GM21360 (cell line): Measurements from ENCODE around the gene SEC24C.
"Not testable (repeated sequence)": the region's sequence is repeated elsewhere in the genome, so short reads cannot be mapped to it uniquely, and the experiment has no call there.

Experiments used
- ATAC-seq: cut with Tn5 transposase; IDR thresholded peaks from one replicate; pipeline ENCODE4 v1.9.1; 2021; ENCODE audit warnings: mild to moderate bottlenecking, moderate library complexity; ENCODE audit not compliant: unreplicated experiment

SEC24C gene, protein sequence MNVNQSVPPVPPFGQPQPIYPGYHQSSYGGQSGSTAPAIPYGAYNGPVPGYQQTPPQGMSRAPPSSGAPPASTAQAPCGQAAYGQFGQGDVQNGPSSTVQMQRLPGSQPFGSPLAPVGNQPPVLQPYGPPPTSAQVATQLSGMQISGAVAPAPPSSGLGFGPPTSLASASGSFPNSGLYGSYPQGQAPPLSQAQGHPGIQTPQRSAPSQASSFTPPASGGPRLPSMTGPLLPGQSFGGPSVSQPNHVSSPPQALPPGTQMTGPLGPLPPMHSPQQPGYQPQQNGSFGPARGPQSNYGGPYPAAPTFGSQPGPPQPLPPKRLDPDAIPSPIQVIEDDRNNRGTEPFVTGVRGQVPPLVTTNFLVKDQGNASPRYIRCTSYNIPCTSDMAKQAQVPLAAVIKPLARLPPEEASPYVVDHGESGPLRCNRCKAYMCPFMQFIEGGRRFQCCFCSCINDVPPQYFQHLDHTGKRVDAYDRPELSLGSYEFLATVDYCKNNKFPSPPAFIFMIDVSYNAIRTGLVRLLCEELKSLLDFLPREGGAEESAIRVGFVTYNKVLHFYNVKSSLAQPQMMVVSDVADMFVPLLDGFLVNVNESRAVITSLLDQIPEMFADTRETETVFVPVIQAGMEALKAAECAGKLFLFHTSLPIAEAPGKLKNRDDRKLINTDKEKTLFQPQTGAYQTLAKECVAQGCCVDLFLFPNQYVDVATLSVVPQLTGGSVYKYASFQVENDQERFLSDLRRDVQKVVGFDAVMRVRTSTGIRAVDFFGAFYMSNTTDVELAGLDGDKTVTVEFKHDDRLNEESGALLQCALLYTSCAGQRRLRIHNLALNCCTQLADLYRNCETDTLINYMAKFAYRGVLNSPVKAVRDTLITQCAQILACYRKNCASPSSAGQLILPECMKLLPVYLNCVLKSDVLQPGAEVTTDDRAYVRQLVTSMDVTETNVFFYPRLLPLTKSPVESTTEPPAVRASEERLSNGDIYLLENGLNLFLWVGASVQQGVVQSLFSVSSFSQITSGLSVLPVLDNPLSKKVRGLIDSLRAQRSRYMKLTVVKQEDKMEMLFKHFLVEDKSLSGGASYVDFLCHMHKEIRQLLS

DNA sequence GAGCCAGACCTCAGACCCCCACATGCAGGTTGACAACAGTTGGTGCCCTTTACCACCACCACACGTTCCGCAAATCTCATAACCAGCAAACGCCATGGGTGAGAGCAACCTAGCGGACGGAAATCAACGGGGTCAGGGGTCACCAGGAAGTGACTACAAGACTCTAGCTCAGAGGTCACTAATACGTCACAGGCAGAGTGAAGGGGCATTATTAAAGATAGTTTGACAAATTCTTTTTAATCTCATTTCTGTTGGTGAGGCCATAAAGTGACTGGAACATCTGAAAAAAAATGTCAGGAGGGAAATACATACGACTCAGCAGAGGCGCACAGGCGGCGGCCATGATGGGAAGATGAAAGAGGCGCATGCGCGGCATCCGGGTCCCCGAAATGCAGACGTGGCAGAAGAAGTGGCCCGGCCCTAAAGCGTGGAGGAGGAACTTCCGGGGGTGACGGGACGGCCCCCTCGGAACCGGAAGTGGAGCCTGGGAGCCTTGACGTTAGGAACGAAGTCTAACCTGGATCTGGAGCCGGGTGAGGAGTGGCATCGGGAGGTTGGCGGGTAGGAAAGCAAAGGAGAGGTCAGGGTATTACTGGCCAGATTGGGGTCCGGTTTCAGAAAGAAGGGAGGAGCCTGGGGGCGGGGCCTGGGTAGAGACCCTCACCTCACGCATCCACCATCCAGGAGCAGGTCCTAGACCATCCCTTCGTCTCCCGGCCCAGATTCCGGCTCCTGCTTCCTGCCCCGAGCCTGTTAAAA, at the start of gene SEC24C:
SEC24C (plus strand) TSS at position 468 of the 759 bp plus-strand sequence. CDS start 2,461 bp downstream, outside the sequence.
- peak; percentile 80 for ATAC-seq

DNA sequence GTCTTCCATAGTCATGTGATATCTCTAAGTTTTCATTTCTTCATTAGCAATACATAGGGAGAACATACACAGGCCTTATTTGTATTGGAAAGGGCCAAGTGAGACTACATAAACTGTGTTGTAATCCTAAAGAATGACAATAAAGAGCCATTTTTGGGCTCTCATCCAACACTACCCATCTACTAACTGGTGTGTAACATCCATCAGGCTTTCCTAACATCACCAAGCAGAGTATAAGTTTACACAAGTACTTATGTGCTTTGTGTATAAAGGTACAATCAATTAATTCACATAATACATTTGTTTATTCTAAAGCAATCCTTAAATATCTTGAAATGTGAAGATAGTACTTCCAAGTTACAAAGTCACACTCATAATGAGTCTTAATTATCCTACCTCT, 48.9 kb upstream of the SEC24C start:
- not testable (repeated sequence) for ATAC-seq

DNA sequence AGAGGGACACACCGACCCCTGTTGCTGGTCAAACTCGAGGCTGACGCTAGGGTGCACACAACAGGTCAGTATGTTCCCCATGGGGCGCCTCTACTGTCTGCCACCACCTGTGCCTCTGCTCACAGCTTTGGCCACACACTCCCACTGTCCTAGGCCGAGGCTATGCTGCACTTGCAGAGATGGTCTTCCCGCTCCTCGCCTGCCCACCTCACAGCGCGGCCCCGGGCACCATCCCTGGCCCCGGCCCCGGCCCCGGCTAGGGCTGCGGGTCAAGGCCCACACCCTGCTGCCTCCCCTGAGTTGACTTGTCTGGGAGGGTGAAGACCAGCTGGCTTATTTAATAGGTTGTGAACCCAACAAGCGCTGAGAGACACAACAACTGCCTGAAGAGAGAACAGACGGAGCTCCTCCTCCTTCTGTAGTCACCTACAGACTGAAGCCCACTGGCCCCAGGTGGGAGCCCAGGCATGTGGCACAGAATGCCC, 46.5 kb upstream of the SEC24C start, which contains the start of gene AGAP5:
AGAP5 (minus strand) TSS at position 435 of the 485 bp plus-strand sequence; CDS start at position 81, 354 bp downstream.
- not testable (repeated sequence) for ATAC-seq

DNA sequence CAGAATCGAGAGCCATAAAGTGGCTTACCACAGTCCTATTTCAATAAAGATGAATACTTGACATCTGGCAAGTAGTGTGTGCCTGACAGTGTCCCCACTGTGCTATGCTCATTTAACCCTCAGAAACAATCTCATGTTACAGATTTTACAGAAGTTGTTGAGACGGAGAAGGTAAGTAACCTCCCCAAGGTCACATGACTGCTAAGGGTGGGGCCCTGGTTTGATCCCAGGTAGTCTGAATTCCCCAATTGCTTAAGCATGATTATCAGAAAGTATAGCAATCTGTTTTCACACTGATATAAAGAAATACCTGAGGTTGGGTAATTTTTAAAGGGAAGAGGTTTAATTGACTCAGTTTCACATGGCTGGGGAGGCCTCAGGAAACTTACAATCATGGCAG, 45.4 kb upstream of the SEC24C start:
- ATAC-seq, result not testable (repeated sequence)

DNA sequence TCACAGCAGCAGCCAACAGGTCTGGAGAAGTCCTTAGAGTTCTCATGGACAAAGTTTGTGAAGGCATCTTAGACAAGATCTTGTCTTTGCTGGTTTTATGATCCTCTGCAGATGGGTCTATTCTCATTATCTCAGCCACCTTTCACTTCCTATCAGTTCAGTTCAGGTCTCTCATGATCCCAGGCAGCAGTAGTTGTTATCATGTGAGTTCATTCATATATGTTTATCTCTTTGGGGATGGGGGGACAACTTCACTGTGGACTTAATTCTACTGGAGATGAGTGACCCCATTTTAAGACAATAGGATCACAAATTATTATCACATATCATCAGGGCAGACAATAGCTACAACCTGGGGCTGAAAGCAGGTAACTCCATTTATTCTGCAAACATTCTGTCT, 40.2 kb upstream of the SEC24C start:
- not testable (repeated sequence) for ATAC-seq

DNA sequence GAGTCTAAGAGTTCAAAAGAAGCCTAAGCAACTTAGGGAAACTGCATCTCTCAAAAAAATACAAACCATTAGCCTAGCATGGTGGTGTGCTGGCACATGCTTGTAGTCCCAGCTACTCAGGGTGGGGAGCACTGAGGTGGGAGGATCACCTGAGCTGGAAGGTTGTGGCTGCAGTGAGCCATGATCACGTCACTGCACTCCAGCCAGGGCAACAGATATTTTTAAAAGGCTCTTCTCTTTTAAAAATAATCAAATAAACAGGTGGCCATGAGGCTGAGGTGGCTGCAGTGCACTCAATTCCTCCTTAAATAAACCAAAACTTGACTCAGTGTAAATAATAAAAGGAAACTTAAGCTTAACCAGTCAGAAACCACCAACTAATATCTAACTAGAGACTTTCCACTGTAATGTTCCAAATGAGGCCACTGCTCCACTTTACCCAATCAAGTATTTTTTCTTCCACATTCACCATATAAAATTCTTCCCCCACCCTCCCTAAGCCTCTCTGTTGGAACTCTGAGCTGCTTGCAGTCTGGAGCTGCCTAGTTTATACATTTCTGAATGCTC, 38.6 kb upstream of the SEC24C start:
- not testable (repeated sequence) for ATAC-seq

DNA sequence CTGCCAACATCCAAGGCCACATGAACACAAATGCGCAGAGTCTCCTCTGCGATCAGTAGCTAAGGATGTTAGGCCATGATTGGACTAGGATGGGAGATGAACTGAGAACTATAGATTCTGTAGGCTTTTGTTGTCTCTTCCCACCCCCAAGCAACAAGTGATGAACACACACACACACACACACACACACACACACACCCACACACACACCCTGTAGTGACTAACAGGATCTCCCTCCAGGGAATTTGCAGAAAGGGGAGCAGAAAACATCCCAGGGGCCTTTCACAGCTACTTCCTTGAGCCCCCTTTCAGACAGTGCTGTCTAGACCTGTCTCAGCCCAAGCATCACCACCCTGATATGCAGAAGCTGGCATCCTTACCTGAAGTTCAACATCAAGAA, 37.7 kb upstream of the SEC24C start:
- not testable (repeated sequence) for ATAC-seq

DNA sequence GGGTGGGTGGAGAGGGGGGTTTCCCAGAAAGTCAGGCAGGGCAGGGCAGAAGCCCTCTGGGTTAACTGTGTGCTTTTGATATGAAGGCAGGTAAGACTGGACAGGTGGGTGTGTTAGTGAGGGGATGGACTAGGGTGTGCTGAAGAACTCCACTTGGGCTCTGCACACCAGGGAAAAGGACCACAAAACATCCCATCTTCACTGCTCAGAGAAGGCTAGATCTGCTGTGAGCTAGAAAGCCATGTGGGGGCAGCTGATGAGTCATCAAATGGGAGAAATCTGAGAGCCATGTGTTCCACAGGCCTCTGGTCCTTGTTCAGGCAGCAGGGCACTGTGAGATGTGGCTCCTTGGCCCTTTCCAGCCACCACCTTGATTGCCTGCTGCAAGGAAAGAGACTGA, 36.5 kb upstream of the SEC24C start:
- ATAC-seq, result not testable (repeated sequence)

DNA sequence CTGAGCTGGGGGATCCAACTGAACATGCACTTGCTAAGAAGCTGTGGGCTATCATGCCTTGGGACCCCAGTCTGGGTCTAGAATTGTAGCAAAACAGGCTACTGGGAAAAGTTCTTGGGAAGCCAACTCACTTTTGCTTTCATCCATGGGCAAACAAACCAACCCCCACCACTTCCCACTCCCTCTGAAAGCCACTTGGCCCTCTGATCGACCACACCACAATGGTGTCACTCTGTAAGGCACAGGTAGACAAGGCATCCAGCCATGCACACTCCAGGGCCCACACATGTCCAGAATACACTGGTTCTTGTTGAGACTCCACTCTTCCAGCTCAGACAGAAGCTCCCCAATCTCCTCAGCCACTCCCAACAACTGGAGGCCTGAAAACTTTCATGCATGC, 36.0 kb upstream of the SEC24C start:
- ATAC-seq, result not testable (repeated sequence)

DNA sequence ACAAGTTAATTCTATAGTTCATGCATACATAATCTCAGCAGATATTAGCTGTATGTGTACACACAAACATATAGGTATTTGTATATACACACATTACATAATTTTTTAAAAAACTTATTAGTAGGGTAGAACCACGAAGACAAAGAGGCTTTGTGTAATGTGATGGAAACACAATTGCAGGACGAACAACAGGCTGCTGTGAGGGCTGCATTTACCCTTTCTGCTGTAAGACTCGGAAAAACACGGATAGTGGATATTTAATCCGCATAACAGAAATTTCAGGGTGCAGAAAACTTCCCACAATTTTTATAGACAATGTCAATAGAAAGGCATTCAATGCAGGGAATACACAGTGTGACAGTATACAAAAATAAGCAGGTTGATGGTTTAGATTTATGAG, 32.5 kb upstream of the SEC24C start:
- not testable (repeated sequence) for ATAC-seq

DNA sequence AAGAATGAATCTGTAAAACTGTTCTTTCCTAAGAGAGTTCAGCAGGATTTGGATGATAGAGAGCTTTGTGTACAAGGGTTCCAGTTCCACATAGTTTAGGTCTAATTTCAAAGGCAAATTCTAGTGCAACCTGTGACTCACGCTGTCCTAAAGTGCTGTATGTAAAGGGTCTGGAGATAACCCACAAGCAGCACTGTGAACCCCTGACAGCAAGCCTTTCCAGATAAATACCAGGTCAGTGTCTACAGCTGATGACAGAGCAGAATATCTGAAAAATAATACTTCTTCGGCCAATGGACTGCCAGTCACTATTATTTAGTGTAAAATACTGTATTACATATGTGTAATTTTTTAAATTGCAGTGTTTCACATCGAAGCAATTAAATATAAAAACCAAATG, 30.3 kb upstream of the SEC24C start:
- ATAC-seq, result not testable (repeated sequence)

DNA sequence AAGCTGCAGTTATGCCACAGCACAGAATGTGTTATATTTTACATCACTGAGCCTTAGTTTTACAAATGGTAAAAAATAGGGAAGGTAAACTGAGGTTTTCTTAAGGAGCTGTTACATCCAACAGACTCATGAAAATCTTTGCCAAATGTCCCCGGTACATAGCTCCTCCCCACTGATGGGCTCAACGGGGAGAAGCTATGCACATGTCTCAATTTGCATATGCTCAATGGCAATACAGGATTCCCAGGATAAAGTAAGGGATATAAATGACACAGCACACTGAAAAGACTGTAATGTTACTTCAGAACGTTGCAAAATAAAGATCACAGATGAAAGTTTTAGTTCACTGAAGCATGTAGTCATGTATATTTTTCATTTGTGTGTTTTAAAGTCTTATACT, 29.7 kb upstream of the SEC24C start:
- not testable (repeated sequence) for ATAC-seq

DNA sequence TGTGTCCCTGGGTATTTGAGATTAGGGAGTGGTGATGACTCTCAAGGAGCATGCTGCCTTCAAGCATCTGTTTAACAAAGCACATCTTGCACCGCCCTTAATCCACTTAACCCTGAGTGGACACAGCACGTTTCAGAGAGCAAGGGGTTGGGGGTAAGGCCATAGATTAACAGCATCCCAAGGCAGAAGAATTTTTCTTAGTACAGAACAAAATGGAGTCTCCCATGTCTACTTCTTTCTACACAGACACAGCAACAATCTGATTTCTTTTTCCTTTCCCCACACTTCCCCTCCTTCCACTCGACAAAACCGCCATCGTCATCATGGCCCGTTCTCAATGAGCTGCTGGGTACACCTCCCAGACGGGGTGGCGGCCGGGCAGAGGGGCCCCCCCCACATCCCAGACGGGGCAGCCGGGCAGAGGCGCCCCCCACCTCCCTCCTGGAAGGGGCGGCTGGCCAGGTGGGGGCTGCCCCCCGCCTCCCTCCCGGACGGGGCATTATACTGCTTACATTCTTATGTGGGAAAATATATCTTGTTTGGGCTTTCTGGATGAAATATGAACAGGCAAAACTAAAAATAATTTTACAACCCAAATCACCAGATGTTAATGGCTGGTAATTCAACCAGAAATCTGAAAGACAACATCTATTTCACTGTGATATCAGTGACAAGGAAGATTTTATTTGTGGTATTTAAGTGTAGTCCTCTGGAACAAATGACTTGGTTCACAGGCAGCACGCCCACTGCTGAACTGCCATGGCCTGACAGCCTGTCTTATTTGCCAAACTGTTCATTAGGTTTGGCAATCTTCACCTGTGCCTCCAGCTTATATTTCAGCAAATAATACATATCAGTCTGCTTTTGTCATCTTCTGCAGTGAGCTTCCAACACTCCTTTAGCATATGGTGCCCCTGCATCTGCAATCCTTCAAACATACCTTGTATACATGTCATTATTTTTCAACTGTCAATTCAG, 28.7 kb upstream of the SEC24C start:
- ATAC-seq, result not testable (repeated sequence)

DNA sequence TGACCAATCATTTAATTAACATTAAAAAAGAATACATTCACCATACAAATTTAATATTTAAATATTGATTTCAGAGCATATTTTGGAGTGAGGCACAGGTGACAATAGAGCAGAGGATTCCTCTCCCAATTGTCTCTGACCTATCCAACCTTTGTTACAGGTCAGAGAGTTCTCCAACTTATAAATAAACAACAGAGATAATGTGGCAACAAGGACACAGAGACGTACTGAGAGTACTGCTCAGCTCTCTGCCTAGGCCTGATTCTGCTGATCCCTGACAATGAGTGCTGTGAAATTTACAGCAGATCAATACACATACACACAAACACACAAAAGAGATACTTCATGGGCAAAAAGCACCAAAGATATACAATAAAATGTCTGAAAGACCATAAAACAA, 27.9 kb upstream of the SEC24C start:
- no peak for ATAC-seq

DNA sequence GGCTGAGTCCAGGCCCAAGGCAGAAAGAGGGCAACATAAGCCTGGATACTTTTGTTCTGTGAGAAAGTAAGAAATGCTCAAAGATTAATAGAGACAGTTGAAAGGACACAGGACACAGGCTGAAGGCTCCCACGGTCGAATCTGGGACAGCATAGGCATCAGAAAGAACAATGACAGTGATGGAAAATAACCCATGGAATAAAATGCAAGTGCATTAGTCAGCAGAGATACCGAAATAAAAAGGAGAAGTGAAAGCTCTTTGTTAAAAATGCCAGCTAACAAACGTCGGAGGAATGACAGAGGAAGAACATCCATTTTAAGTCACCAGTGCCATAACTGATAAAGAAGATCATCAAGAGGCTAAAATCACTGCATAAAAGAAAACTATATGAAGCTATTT, 26.6 kb upstream of the SEC24C start:
- no peak for ATAC-seq

DNA sequence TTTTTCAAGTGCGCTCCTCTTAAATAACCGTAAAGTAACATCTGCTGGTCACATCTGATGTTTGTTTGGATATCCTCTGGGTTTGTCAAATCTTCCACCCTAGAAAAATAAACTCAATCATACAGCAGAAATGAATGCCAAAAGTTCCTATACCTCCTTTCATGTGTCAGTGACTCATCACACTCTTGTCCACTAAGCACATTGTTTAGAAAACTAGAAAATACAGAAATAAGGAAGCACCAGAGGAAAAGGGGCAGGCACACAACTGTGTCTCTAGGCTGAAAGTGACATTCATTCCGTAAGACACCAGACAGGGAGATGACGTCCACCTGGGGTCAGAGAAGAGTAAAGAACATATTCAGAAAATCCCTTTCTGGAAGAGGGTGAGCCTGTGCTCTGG, 23.6 kb upstream of the SEC24C start:
- ATAC-seq, result not testable (repeated sequence)

DNA sequence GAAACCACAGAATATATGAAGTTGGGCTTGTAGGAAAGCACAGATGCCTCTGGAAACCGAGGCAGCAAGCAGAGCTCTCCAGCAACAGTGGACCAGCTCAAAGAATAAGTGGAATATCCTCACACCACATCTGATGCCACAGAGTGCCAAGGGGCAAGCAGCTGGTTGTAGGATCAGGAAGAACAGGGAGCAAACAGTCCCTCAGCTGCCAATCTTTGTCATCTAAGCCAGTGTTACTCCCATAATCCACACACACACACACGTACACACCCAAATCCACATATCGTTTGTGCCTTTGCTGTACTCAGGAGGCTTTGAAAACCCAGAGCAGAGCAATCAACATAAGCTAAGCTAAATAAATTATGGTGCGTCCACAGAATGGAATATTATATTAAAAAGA, 20.7 kb upstream of the SEC24C start:
- no peak for ATAC-seq

DNA sequence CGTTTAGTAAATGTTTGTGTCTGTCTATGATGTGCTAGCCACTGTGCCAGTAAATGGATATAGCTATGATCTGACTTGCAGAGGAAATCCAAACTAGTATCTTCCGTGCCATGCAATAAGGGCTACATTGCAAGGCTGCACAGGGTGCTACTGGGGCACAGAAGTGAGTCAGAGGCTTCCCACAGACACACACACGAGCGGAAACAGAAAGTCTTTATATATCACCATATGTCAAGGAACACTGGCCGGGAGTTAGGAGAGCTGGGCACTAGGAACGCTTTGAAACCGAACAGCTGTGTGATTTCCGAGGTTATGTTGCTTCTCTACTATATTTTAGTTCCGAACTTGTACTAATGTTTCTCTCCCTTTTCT, 14.4 kb upstream of the SEC24C start:
- ATAC-seq, result not testable (repeated sequence)
